K562 (cell line): ENCODE results near the gene TLCD4. TPM values are rescaled to one million over a fixed set of nuclear protein-coding genes. Genes with fewer than 3 reads are reported as not detected.
A peak's percentile ranks its signal among the peaks of the same experiment; 100 is the strongest.

Source experiments
- ATAC-seq: fragments of 200-7000 bp; cut with Tn5 transposase; 3 replicates; pipeline ENCODE4 v1.9.1; 2020; ENCODE audit warnings: moderate library complexity
- BruUV-seq: library from RNA; stranded (reverse); fragments of 400-500 nt; replicated peaks from 2 replicates; lab custom pipeline; 2021; lab: Mats Ljungman, UMichigan
- CTCF ChIA-PET: fragments of 300-600 bp; formaldehyde crosslinking; extraction: SDS; loops from one replicate; lab custom pipeline; 2021; ENCODE audit warnings: low intra/inter-chr PET ratio; lab: Yijun Ruan, JAX
- POLR2A ChIA-PET: fragments of 300-600, 350-650 bp; sonication (Branson Sonifier 250); formaldehyde crosslinking; extraction: SDS; loops from one replicate; lab custom pipeline; 2021; ENCODE audit warnings: antibody characterized with exemption, inconsistent platforms; lab: Yijun Ruan, JAX
- DNase-seq, 4 experiments: peaks; one replicate each; pipeline versions ENCODE4 v3.0.0 to v3.0.0-alpha.2; 2011 to 2018; ENCODE audit warnings: low spot score in 3 of 4, mixed read lengths in 3 of 4; ENCODE audit errors: extremely low read depth in 1 of 4
- FAIRE-seq: peaks from 2 replicates; lab custom pipeline; 2011; peaks lifted over from hg19 to GRCh38; lab: Jason Lieb, UNC
- H2AFZ ChIP-seq: 2 replicates; pipeline ENCODE4 v1.6.0; 2011; ENCODE audit warnings: low read depth, low read length, control low read depth, inconsistent platforms
- H3K27ac ChIP-seq: fragments of 200-600 bp; 3 replicates; pipeline ENCODE4 v1.8.0; 2011; ENCODE audit warnings: low read depth, mild to moderate bottlenecking, control low read depth, inconsistent platforms, low read length, moderate library complexity, mixed read lengths; ENCODE audit errors: extremely low read depth
- H3K27me3 ChIP-seq, 2 experiments: fragments of 300-600 bp in 1 of 2; 2 replicates in 1 of 2; 3 replicates in 1 of 2; pipeline versions ENCODE4 v1.6.0 to v1.8.0; 2011; ENCODE audit warnings: inconsistent platforms in 2 of 2, low read length in 2 of 2, mild to moderate bottlenecking in 1 of 2, mixed read lengths in 1 of 2, moderate library complexity in 1 of 2; ENCODE audit not compliant: control insufficient read depth in 2 of 2, insufficient read depth in 2 of 2
- H3K36me3 ChIP-seq: fragments of 300-600 bp; 3 replicates; pipeline ENCODE4 v1.8.0; 2011; ENCODE audit warnings: mild to moderate bottlenecking, low read length, inconsistent platforms; ENCODE audit not compliant: control insufficient read depth, insufficient read depth
- H3K4me1 ChIP-seq, 2 experiments: fragments of 200-600 bp in 1 of 2; replicated peaks in 1 of 2; 2 replicates in 1 of 2; 3 replicates in 1 of 2; pipeline versions ENCODE4 v1.5.1 to v1.8.0; 2011; ENCODE audit warnings: inconsistent platforms in 2 of 2, low read length in 2 of 2, mild to moderate bottlenecking in 1 of 2, mixed read lengths in 1 of 2, moderate library complexity in 1 of 2; ENCODE audit not compliant: control insufficient read depth in 2 of 2, insufficient read depth in 2 of 2
- H3K4me2 ChIP-seq: 2 replicates; pipeline ENCODE4 v1.6.1; 2011; ENCODE audit warnings: low read length, control low read depth, inconsistent platforms, mixed read lengths; ENCODE audit not compliant: insufficient read depth
- H3K4me3 ChIP-seq: fragments of 200-600 bp; sonication (generic), shearing (Covaris generic); 2 replicates; pipeline ENCODE4 v1.5.1; 2016; ENCODE audit warnings: control low read depth, inconsistent platforms
- H3K79me2 ChIP-seq: fragments of 200-600 bp; 3 replicates; pipeline ENCODE4 v1.8.0; 2011; ENCODE audit warnings: low read length, inconsistent platforms; ENCODE audit not compliant: control insufficient read depth, insufficient read depth
- H3K9ac ChIP-seq, 2 experiments: 2 replicates each; pipeline versions ENCODE4 v1.6.0 to v1.6.1; 2011; ENCODE audit warnings: low read depth in 2 of 2, low read length in 2 of 2, control low read depth in 1 of 2, inconsistent platforms in 1 of 2, mild to moderate bottlenecking in 1 of 2, mixed read lengths in 1 of 2; ENCODE audit not compliant: insufficient read depth in 1 of 2
- H3K9me1 ChIP-seq: one replicate; pipeline ENCODE4 v1.6.0; 2011; ENCODE audit warnings: inconsistent platforms, mild to moderate bottlenecking, low read length, moderate library complexity; ENCODE audit not compliant: control insufficient read depth, insufficient read depth
- H3K9me3 ChIP-seq: replicated peaks from 2 replicates; pipeline ENCODE4 v1.5.1; 2011; ENCODE audit warnings: low read depth, low read length, inconsistent platforms; ENCODE audit not compliant: control insufficient read depth, insufficient read depth
- H4K20me1 ChIP-seq: replicated peaks from 2 replicates; pipeline ENCODE4 v1.6.1; 2011; ENCODE audit warnings: low read length, inconsistent platforms, mixed read lengths; ENCODE audit not compliant: control insufficient read depth, insufficient read depth
- ARID1B ChIP-seq: fragments of 450-650 bp; IDR thresholded peaks from 2 replicates; pipeline ENCODE4 v1.6.1; 2016; ENCODE audit warnings: antibody characterized with exemption, mild to moderate bottlenecking, inconsistent platforms
- ATF6 ChIP-seq: sonication (generic); formaldehyde crosslinking; IDR thresholded peaks from 2 replicates; pipeline ENCODE4 v1.4.0; 2020; ENCODE audit warnings: mild to moderate bottlenecking, missing genetic modification reagents
- CBFA2T2 ChIP-seq: fragments of 450-650 bp; conservative IDR thresholded peaks from 2 replicates; pipeline ENCODE4 v1.6.1; 2017; ENCODE audit warnings: mild to moderate bottlenecking
- CBFA2T3 ChIP-seq: fragments of 450-650 bp; IDR thresholded peaks from 2 replicates; pipeline ENCODE4 v1.6.1; 2017
- CC2D1A ChIP-seq: fragments of 450-650 bp; IDR thresholded peaks from 2 replicates; pipeline ENCODE4 v1.6.1; 2017; ENCODE audit warnings: mild to moderate bottlenecking
- CHD1 ChIP-seq: fragments of 200-600 bp; sonication (generic); IDR thresholded peaks from one replicate; pipeline ENCODE4 v1.6.1; 2012; ENCODE audit warnings: mild to moderate bottlenecking, moderate library complexity, low read length, inconsistent platforms
- CXXC5 ChIP-seq: fragments of 250-450 bp; sonication (Bioruptor Pico); IDR thresholded peaks from 2 replicates; pipeline ENCODE4 v1.8.0; 2022; ENCODE audit warnings: inconsistent platforms, mild to moderate bottlenecking, moderate library complexity
- DLX4 ChIP-seq: fragments of 250-450 bp; sonication (Bioruptor Pico); IDR thresholded peaks from 2 replicates; pipeline ENCODE4 v1.6.1; 2021; ENCODE audit warnings: mild to moderate bottlenecking
- HDAC8 ChIP-seq: fragments of 450-650 bp; IDR thresholded peaks from 2 replicates; pipeline ENCODE4 v1.6.1; 2016; ENCODE audit warnings: mild to moderate bottlenecking, missing genetic modification characterization, moderate library complexity, missing compliant biosample characterization
- IFI16 ChIP-seq: fragments of 250-450 bp; sonication (Bioruptor Pico); IDR thresholded peaks from 2 replicates; pipeline ENCODE4 v2.1.2; 2022; ENCODE audit warnings: mild to moderate bottlenecking, inconsistent platforms
- MTA2 ChIP-seq: fragments of 450-650 bp; IDR thresholded peaks from 2 replicates; pipeline ENCODE4 v1.6.1; 2016; ENCODE audit warnings: low read depth
- PHF20 ChIP-seq: fragments of 450-650 bp; IDR thresholded peaks from 2 replicates; pipeline ENCODE4 v1.6.1; 2018; ENCODE audit not compliant: partially characterized antibody
- PKNOX1 ChIP-seq: fragments of 450-650 bp; IDR thresholded peaks from 2 replicates; pipeline ENCODE4 v1.6.1; 2016
- POLR2AphosphoS5 ChIP-seq: IDR thresholded peaks from 2 replicates; pipeline ENCODE4 v1.6.1; 2011; ENCODE audit warnings: mild to moderate bottlenecking, low read depth, low read length, moderate library complexity; ENCODE audit not compliant: control insufficient read depth, insufficient read depth
- PRMT5 ChIP-seq: sonication (generic); formaldehyde crosslinking; IDR thresholded peaks from 2 replicates; pipeline ENCODE4 v1.5.0; 2020; ENCODE audit warnings: missing genetic modification reagents
- RBM17 ChIP-seq: fragments of 200-400 bp; formaldehyde crosslinking; IDR thresholded peaks from 2 replicates; pipeline ENCODE4 v1.6.1; 2017; ENCODE audit warnings: low read depth, mild to moderate bottlenecking, low read length, borderline replicate concordance
- RUNX1 ChIP-seq: sonication (generic); IDR thresholded peaks from 2 replicates; pipeline ENCODE4 v1.6.1; 2016; ENCODE audit warnings: antibody characterized with exemption, low read depth
- SMARCA5 ChIP-seq: fragments of 450-650 bp; IDR thresholded peaks from 2 replicates; pipeline ENCODE4 v1.6.1; 2016
- ZNF174 ChIP-seq: fragments of 250-450 bp; sonication (Bioruptor Pico); IDR thresholded peaks from 2 replicates; pipeline ENCODE4 v1.4.0; 2020; ENCODE audit warnings: mild to moderate bottlenecking
- ZNF384 ChIP-seq: IDR thresholded peaks from 2 replicates; pipeline ENCODE4 v1.6.1; 2012; ENCODE audit warnings: low read depth, low read length, improper control_type of control experiment
- WGBS: fragments of 100-300 bp; shearing (Covaris generic); methylation state at CpG from one replicate; pipeline ENCODE4 v1.1.6; 2016; ENCODE audit warnings: low coverage, mixed read lengths; ENCODE audit not compliant: insufficient coverage; ENCODE audit errors: missing lambda C conversion rate; 5-methylcytosine and 5-hydroxymethylcytosine counted together
- in situ Hi-C: fragments of 300-500 bp; cut with MboI; formaldehyde crosslinking; loops from 4 replicates; pipeline ENCODE4 v1.15.0; 2018; ENCODE audit warnings: inconsistent platforms, mixed read lengths
- intact Hi-C: fragments of 100-400 bp; cut with micrococcal nuclease; formaldehyde crosslinking; loops from 2 replicates; pipeline ENCODE4 v1.14.2; 2022
- polyA plus RNA-seq, 8 experiments: library from polyadenylated mRNA; depleted of rRNA in 4 of 8; stranded (reverse) in 5 of 8; unstranded in 3 of 8; fragments of >200 nt; fragmentation: Nextera tagmentation in 2 of 8; fragmentation: Illumina TruSeq in 1 of 8; extraction: Ambion mirVana in 2 of 8; extraction: Trizol in 1 of 8; gene quantifications; 2 replicates each; pipeline versions ENCODE4 v1.2.1 to v1.2.3, GENCODE V29; 2011 to 2014; ENCODE audit warnings: inconsistent platforms in 1 of 8, missing spikeins in 1 of 8
- total RNA-seq, 7 experiments: library from RNA; depleted of rRNA in 6 of 7; stranded (reverse); fragments of >200 nt in 6 of 7; fragmentation: Illumina TruSeq in 2 of 7; extraction: Trizol in 2 of 7; gene quantifications; 2 replicates each; pipeline versions ENCODE4 v1.2.1 to v1.2.3, GENCODE V29; 2011 to 2021; ENCODE audit warnings: low replicate concordance in 1 of 7
- TF ChIP-seq, protein P1 (sequence below): fragments of 450-650 bp; IDR thresholded peaks from 2 replicates; pipeline ENCODE4 v1.6.1; 2017; ENCODE audit warnings: antibody characterized with exemption

The TLCD4 gene
- total and polyA plus RNA-seq, 9 of the 15 experiments (the other 6 are each of a cell fraction or from before 2014, with no cell fraction given): 3.5 to 19.8 (median 7.6) TPM

GRCh38 chr1:95111014-95111413, 6.1 kb upstream of the TLCD4 start:
- BruUV-seq: no TSS peak
- peak; percentile 84 for ATAC-seq
- Histone ChIP-seq H2AFZ (peak overlapping the region; percentile 90; the same call in 1 of the 2 replicates), H3K9ac (no peak overlapping the region), H3K9me3 (no peaks in the 10 kb centered on the region; the same call in 1 of the 2 replicates), H3K4me1 (peaks cover 14 to 22% of the 10 kb centered on the region in 2 experiments; a peak in 4 of 5 replicates), H3K27me3 (no peaks in the 10 kb centered on the region), H4K20me1 (no peaks in the 10 kb centered on the region), H3K36me3 (no peaks in the 10 kb centered on the region), H3K9me1 (no peaks in the 10 kb centered on the region), H3K4me3 (no peak overlapping the region), H3K79me2 (no peaks in the 10 kb centered on the region), H3K27ac (peak overlapping the region; percentile 60; the same call in 2 of the 3 replicates), H3K4me2 (no peak overlapping the region; the same call in 1 of the 2 replicates)
- DNase-seq: peak in 1 of 4 experiments; percentile 80
- in situ Hi-C loops: no loop called here
- intact Hi-C loops: no loop called here
- peak; percentile 84 for FAIRE-seq
- 0% methylated on average over 1 of the region's 1 CpG for WGBS
- POLR2A ChIA-PET: no interaction called here
- CTCF ChIA-PET: no interaction called here
- TF ChIP-seq ARID1B (peak; percentile 78), PHF20 (no peak), MTA2 (0 out of 2 replicates have a peak, but pooled peaks have one; percentile 41), HDAC8 (tag) (no peak), CXXC5 (CRISPR knock-in tag) (0 out of 2 replicates have a peak, but pooled peaks have one; percentile 7), PRMT5 (CRISPR knock-in tag) (no peak), IFI16 (no peak), RUNX1 (no peak), ZNF384 (peak; percentile 63), CC2D1A (0 out of 2 replicates have a peak, but pooled peaks have one; percentile 20), RBM17 (no peak), SMARCA5 (no peak), ZNF174 (CRISPR knock-in tag) (no peak), PKNOX1 (peak; percentile 33; the same call in 1 of the 2 replicates), CBFA2T2 (peak; percentile 78), ATF6 (no peak), DLX4 (CRISPR knock-in tag) (no peak), POLR2AphosphoS5 (peak; percentile 38; the same call in 1 of the 2 replicates), CHD1 (no peak), CBFA2T3 (peak; percentile 89)
- TF ChIP-seq, protein P1, sequence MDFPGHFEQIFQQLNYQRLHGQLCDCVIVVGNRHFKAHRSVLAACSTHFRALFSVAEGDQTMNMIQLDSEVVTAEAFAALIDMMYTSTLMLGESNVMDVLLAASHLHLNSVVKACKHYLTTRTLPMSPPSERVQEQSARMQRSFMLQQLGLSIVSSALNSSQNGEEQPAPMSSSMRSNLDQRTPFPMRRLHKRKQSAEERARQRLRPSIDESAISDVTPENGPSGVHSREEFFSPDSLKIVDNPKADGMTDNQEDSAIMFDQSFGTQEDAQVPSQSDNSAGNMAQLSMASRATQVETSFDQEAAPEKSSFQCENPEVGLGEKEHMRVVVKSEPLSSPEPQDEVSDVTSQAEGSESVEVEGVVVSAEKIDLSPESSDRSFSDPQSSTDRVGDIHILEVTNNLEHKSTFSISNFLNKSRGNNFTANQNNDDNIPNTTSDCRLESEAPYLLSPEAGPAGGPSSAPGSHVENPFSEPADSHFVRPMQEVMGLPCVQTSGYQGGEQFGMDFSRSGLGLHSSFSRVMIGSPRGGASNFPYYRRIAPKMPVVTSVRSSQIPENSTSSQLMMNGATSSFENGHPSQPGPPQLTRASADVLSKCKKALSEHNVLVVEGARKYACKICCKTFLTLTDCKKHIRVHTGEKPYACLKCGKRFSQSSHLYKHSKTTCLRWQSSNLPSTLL: no peak
